HUES48 (cell line): Measurements from ENCODE around the gene SLC9A2.

Experiments
- H3K27ac ChIP-seq: one replicate; pipeline ENCODE4 v1.7.0; 2013; ENCODE audit warnings: low read depth, low read length, inconsistent platforms
- H3K27me3 ChIP-seq: 2 replicates; pipeline ENCODE4 v1.6.1; 2013; ENCODE audit warnings: mild to moderate bottlenecking, low read length; ENCODE audit not compliant: control insufficient read depth, insufficient read depth
- H3K36me3 ChIP-seq: 2 replicates; pipeline ENCODE4 v1.6.1; 2013; ENCODE audit warnings: low read length; ENCODE audit not compliant: control insufficient read depth, insufficient read depth
- H3K4me1 ChIP-seq: 2 replicates; pipeline ENCODE4 v1.6.1; 2013; ENCODE audit warnings: mild to moderate bottlenecking, low read length; ENCODE audit not compliant: control insufficient read depth, insufficient read depth
- H3K4me3 ChIP-seq: 2 replicates; pipeline ENCODE4 v1.5.1; 2013; ENCODE audit warnings: mild to moderate bottlenecking, low read depth, low read length
- H3K9ac ChIP-seq: 2 replicates; pipeline ENCODE4 v1.6.1; 2013; ENCODE audit warnings: mild to moderate bottlenecking, low read depth, low read length, moderate library complexity
- H3K9me3 ChIP-seq: 2 replicates; pipeline ENCODE4 v1.6.1; 2013; ENCODE audit warnings: low read length; ENCODE audit not compliant: control insufficient read depth, insufficient read depth

SLC9A2 gene

GRCh38 chr2:102657770-102658169 is 38.4 kb downstream of the SLC9A2 start:
- H3K9ac ChIP-seq = no peak overlapping the region

GRCh38 chr2:102660070-102660469 is 40.7 kb downstream of the SLC9A2 start:
- H3K27me3 ChIP-seq = no peaks in the 10 kb centered on the region
- H3K36me3 ChIP-seq = no peaks in the 10 kb centered on the region
- no peak overlapping the region for H3K27ac ChIP-seq
- peaks cover 3% of the 10 kb centered on the region; the same call in 1 of the 2 replicates for H3K4me1 ChIP-seq
- no peaks in the 10 kb centered on the region for H3K9me3 ChIP-seq
- no peak overlapping the region for H3K4me3 ChIP-seq
- H3K9ac ChIP-seq = no peak overlapping the region

More at GRCh38 chr2:102657770-102658169, 38.4 kb downstream of the SLC9A2 start:
- no peak overlapping the region for H3K4me3 ChIP-seq
- no peaks in the 10 kb centered on the region for H3K27me3 ChIP-seq
- H3K36me3 ChIP-seq = no peaks in the 10 kb centered on the region
- H3K27ac ChIP-seq = no peak overlapping the region
- peaks cover 3% of the 10 kb centered on the region; the same call in 1 of the 2 replicates for H3K4me1 ChIP-seq
- no peaks in the 10 kb centered on the region for H3K9me3 ChIP-seq

GRCh38 chr2:102660574-102660973 is 41.2 kb downstream of the SLC9A2 start:
- no peaks in the 10 kb centered on the region for H3K27me3 ChIP-seq
- H3K9ac ChIP-seq = no peak overlapping the region
- H3K4me1 ChIP-seq = peaks cover 3% of the 10 kb centered on the region; the same call in 1 of the 2 replicates
- H3K36me3 ChIP-seq = no peaks in the 10 kb centered on the region
- H3K4me3 ChIP-seq = no peak overlapping the region
- no peak overlapping the region for H3K27ac ChIP-seq
- no peaks in the 10 kb centered on the region for H3K9me3 ChIP-seq

- H3K27ac ChIP-seq = no peak overlapping the region
These were observed 42.5 kb downstream of the SLC9A2 start for GRCh38 chr2:102661846-102662245.

GRCh38 chr2:102662833-102663232 is 43.5 kb downstream of the SLC9A2 start:
- Histone ChIP-seq H3K4me1 (no peaks in the 10 kb centered on the region), H3K27me3 (no peaks in the 10 kb centered on the region), H3K27ac (no peak overlapping the region), H3K9me3 (no peaks in the 10 kb centered on the region), H3K36me3 (no peaks in the 10 kb centered on the region), H3K4me3 (no peak overlapping the region), H3K9ac (no peak overlapping the region)

More at GRCh38 chr2:102661846-102662245, 42.5 kb downstream of the SLC9A2 start:
- Histone ChIP-seq H3K36me3 (no peaks in the 10 kb centered on the region), H3K4me3 (no peak overlapping the region), H3K9me3 (no peaks in the 10 kb centered on the region), H3K27me3 (no peaks in the 10 kb centered on the region), H3K4me1 (peaks cover 3% of the 10 kb centered on the region; the same call in 1 of the 2 replicates), H3K9ac (no peak overlapping the region)

- H3K27ac ChIP-seq = no peak overlapping the region
- no peaks in the 10 kb centered on the region for H3K9me3 ChIP-seq
- no peak overlapping the region for H3K9ac ChIP-seq
- no peaks in the 10 kb centered on the region for H3K4me1 ChIP-seq
- H3K4me3 ChIP-seq = no peak overlapping the region
- no peaks in the 10 kb centered on the region for H3K36me3 ChIP-seq
- H3K27me3 ChIP-seq = no peaks in the 10 kb centered on the region
These were observed 44.0 kb downstream of the SLC9A2 start for GRCh38 chr2:102663381-102663780.

GRCh38 chr2:102664471-102664909 is 45.1 kb downstream of the SLC9A2 start:
- Histone ChIP-seq H3K4me3 (no peak overlapping the region), H3K9me3 (no peaks in the 10 kb centered on the region), H3K4me1 (no peaks in the 10 kb centered on the region), H3K27ac (no peak overlapping the region), H3K27me3 (no peaks in the 10 kb centered on the region), H3K9ac (no peak overlapping the region), H3K36me3 (no peaks in the 10 kb centered on the region)

- H3K9me3 ChIP-seq = no peaks in the 10 kb centered on the region
- no peaks in the 10 kb centered on the region for H3K27me3 ChIP-seq
These were observed 47.7 kb downstream of the SLC9A2 start for GRCh38 chr2:102667072-102667471.

GRCh38 chr2:102668171-102668570 is 48.8 kb downstream of the SLC9A2 start:
- Histone ChIP-seq H3K4me3 (no peak overlapping the region), H3K9ac (no peak overlapping the region), H3K27me3 (no peaks in the 10 kb centered on the region), H3K9me3 (no peaks in the 10 kb centered on the region), H3K27ac (no peak overlapping the region), H3K4me1 (no peaks in the 10 kb centered on the region), H3K36me3 (no peaks in the 10 kb centered on the region)

More at GRCh38 chr2:102667072-102667471, 47.7 kb downstream of the SLC9A2 start:
- no peak overlapping the region for H3K4me3 ChIP-seq
- H3K36me3 ChIP-seq = no peaks in the 10 kb centered on the region
- no peaks in the 10 kb centered on the region for H3K4me1 ChIP-seq
- no peak overlapping the region for H3K27ac ChIP-seq
- H3K9ac ChIP-seq = no peak overlapping the region

GRCh38 chr2:102669401-102669800 is 50.0 kb downstream of the SLC9A2 start:
- Histone ChIP-seq H3K9ac (no peak overlapping the region), H3K27me3 (no peaks in the 10 kb centered on the region), H3K36me3 (no peaks in the 10 kb centered on the region), H3K4me1 (no peaks in the 10 kb centered on the region), H3K4me3 (no peak overlapping the region), H3K9me3 (no peaks in the 10 kb centered on the region), H3K27ac (no peak overlapping the region)

GRCh38 chr2:102672107-102672776 is 52.9 kb downstream of the SLC9A2 start:
- Histone ChIP-seq H3K4me3 (no peak overlapping the region), H3K4me1 (no peaks in the 10 kb centered on the region), H3K9ac (no peak overlapping the region), H3K9me3 (no peaks in the 10 kb centered on the region), H3K27me3 (no peaks in the 10 kb centered on the region), H3K36me3 (no peaks in the 10 kb centered on the region), H3K27ac (no peak overlapping the region)
